WI38 (cell line): Measurements from ENCODE around the gene ITGB1.
A peak's percentile ranks its signal among the peaks of the same experiment; 100 is the strongest.

Experiments used
- H3K4me3 ChIP-seq: 2 replicates; pipeline ENCODE4 v1.5.1; 2011; ENCODE audit warnings: low read depth, mild to moderate bottlenecking, control low read depth, low read length
- CTCF ChIP-seq: IDR thresholded peaks from 2 replicates; pipeline ENCODE4 v1.5.1; 2012; ENCODE audit warnings: low read depth, mild to moderate bottlenecking, control low read depth, low read length

Gene ITGB1

GRCh38 chr10:32940321-32941301 is 17.4 kb downstream of the ITGB1 start:
- no peak for TF ChIP-seq CTCF
- H3K4me3 ChIP-seq, result no peak overlapping the region

GRCh38 chr10:32939296-32940111 is 18.5 kb downstream of the ITGB1 start:
- TF ChIP-seq CTCF, result no peak
- H3K4me3 ChIP-seq, result no peak overlapping the region

- peak overlapping the region; percentile 25; the same call in 1 of the 2 replicates for H3K4me3 ChIP-seq
- no peak for TF ChIP-seq CTCF
Observed at GRCh38 chr10:32938554-32939061, 19.4 kb downstream of the ITGB1 start.

DNA sequence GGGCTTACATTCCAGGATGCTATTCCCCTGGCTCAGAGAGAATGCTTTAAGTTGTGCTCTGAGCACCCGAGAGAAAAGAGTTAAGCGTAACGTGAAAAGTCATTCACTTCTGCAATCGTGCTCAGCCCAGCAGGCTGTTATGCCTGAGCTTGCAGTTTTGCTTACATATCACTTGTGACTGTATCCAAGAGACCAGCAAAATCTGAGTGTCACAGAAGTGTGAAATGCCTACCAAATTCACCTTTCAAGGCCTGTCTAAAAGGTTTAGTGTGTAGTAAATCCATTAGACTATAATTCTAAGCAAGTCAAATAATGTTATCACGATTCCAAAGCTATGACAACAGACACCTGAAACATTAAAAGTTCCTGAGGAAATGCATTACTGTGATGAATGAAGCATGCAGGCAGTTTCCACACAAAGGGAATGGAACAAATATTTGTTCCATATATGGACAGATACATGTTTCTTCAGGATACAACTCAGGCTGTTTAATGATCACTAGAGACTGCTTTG is 20.1 kb downstream of the ITGB1 start:
- H3K4me3 ChIP-seq, result no peak overlapping the region
- TF ChIP-seq CTCF, result no peak

GRCh38 chr10:32932225-32932729 is 25.8 kb downstream of the ITGB1 start:
- TF ChIP-seq CTCF, result no peak
- no peak overlapping the region for H3K4me3 ChIP-seq

GRCh38 chr10:32931593-32931992 is 26.4 kb downstream of the ITGB1 start:
- no peak overlapping the region for H3K4me3 ChIP-seq
- no peak for TF ChIP-seq CTCF
